ENCODE measurements around the gene ZNF814. TPM values are rescaled to one million over a fixed set of nuclear protein-coding genes. Genes with fewer than 3 reads are reported as not detected.
"Not testable (repeated sequence)": the region's sequence is repeated elsewhere in the genome, so short reads cannot be mapped to it uniquely, and the experiment has no call there.

The ZNF814 gene
- total and polyA plus RNA-seq, 11 donors, result 8.7 to 20.9 (median 10.5) TPM

- H3K9me3 ChIP-seq, result peaks cover 0 to 27% (median 0%) of the 10 kb centered on the region in 12 donors
- H3K4me3 ChIP-seq, result peak overlapping the region; percentile 25 to 91 (median 78)
- peaks cover 0 to 22% (median 11%) of the 10 kb centered on the region in 12 donors for H3K4me1 ChIP-seq
- H3K27me3 ChIP-seq, result no peaks in the 10 kb centered on the region
- 3 to 10% (median 8%) methylated on average over 8 of the region's 8 CpGs for WGBS, 4 donors
- no peak for DNase-seq
- TF ChIP-seq CTCF (IDR thresholded peaks at IDR 0.05) (no peak), POLR2A (IDR thresholded peaks at IDR 0.05) (no peak)
- peak in 1 of 4 donors; percentile 4 for ATAC-seq
- intact Hi-C loops (cut with DNase I), result loop anchor here in 1 of 10 donors (10.0 kb wide), 1 partner anchor 143 kb away; the partner anchor contains the start of gene ZNF776
- peaks cover 0 to 21% (median 7%) of the 10 kb centered on the region in 9 donors for H3K36me3 ChIP-seq
- H3K27ac ChIP-seq, result peak overlapping the region in 10 of 12 donors; percentile 58 to 84 (median 78)
These were observed 704 bp downstream of the ZNF814 start for GRCh38 chr19:57888107-57888559.

- peaks cover 0 to 24% (median 8%) of the 10 kb centered on the region in 9 donors for H3K36me3 ChIP-seq
- H3K4me1 ChIP-seq, result peaks cover 0 to 22% (median 11%) of the 10 kb centered on the region in 12 donors
- H3K27ac ChIP-seq, result peak overlapping the region in 5 of 12 donors; percentile 4 to 84 (median 77)
- TF ChIP-seq CTCF (IDR thresholded peaks at IDR 0.05) (no peak), POLR2A (IDR thresholded peaks at IDR 0.05) (no peak)
- peaks cover 0 to 27% (median 0%) of the 10 kb centered on the region in 12 donors for H3K9me3 ChIP-seq
- WGBS, 4 donors, result 18 to 27% (median 22%) methylated on average over 6 of the region's 6 CpGs
- no peak for DNase-seq
- intact Hi-C loops (cut with DNase I), result loop anchor here in 1 of 10 donors (10.0 kb wide), 1 partner anchor 143 kb away; the partner anchor contains the start of gene ZNF776
- ATAC-seq, result no peak
- H3K27me3 ChIP-seq, result no peaks in the 10 kb centered on the region
- peak overlapping the region in 11 of 12 donors; percentile 66 to 91 (median 79) for H3K4me3 ChIP-seq
These were observed 1.5 kb downstream of the ZNF814 start for GRCh38 chr19:57887195-57887941.

GRCh38 chr19:57886046-57886445 is 2.8 kb downstream of the ZNF814 start:
- no peak for ATAC-seq
- H3K36me3 ChIP-seq, result peaks cover 0 to 24% (median 8%) of the 10 kb centered on the region in 9 donors
- WGBS, 4 donors, result 42 to 60% (median 50%) methylated on average over 3 of the region's 3 CpGs
- TF ChIP-seq POLR2A (IDR thresholded peaks at IDR 0.05) (no peak), CTCF (IDR thresholded peaks at IDR 0.05) (no peak)
- no peak overlapping the region for H3K4me3 ChIP-seq
- H3K27me3 ChIP-seq, result no peaks in the 10 kb centered on the region
- peaks cover 0 to 22% (median 11%) of the 10 kb centered on the region in 12 donors for H3K4me1 ChIP-seq
- H3K27ac ChIP-seq, result peak overlapping the region in 2 of 12 donors; percentile 3 to 28
- H3K9me3 ChIP-seq, result peaks cover 0 to 27% (median 0%) of the 10 kb centered on the region in 12 donors
- no peak for DNase-seq
- intact Hi-C loops (cut with DNase I), result loop anchor here in 1 of 10 donors (10.0 kb wide), 1 partner anchor 141 kb away; the partner anchor contains the start of gene ZNF776

GRCh38 chr19:57873883-57874799 is 14.7 kb downstream of the ZNF814 start:
- 92 to 94% (median 93%) methylated on average over 8 of the region's 8 CpGs for WGBS, 4 donors
- H3K27ac ChIP-seq; DNase-seq; H3K27me3 ChIP-seq; ATAC-seq; H3K4me1 ChIP-seq; H3K4me3 ChIP-seq; intact Hi-C loops (cut with DNase I): not testable (repeated sequence)
- peaks cover 0 to 94% (median 55%) of the 10 kb centered on the region in 12 donors for H3K9me3 ChIP-seq
- H3K36me3 ChIP-seq, result peaks cover 0 to 64% (median 8%) of the 10 kb centered on the region in 9 donors
